Endodermal cell (in vitro differentiated cells): ENCODE data around the gene RBM24. TPM values are rescaled to one million over a fixed set of nuclear protein-coding genes. Genes with fewer than 3 reads are reported as not detected.

Experiments used
- DNase-seq: peaks from one replicate; pipeline ENCODE4 v3.0.0-alpha.2; 2017
- H3K27ac ChIP-seq: 2 replicates; pipeline ENCODE4 v1.5.1; 2013; ENCODE audit warnings: mild to moderate bottlenecking, low read depth, low read length, moderate library complexity
- H3K27me3 ChIP-seq: 2 replicates; pipeline ENCODE4 v1.6.1; 2013; ENCODE audit warnings: mild to moderate bottlenecking, low read length, moderate library complexity; ENCODE audit not compliant: insufficient read depth, control insufficient read depth, poor library complexity, severe bottlenecking
- H3K36me3 ChIP-seq: 2 replicates; pipeline ENCODE4 v1.7.0; 2013; ENCODE audit warnings: mild to moderate bottlenecking, low read length, moderate library complexity; ENCODE audit not compliant: control insufficient read depth, insufficient read depth
- H3K4me1 ChIP-seq: one replicate; pipeline ENCODE4 v1.7.0; 2013; ENCODE audit warnings: low read length; ENCODE audit not compliant: control insufficient read depth, insufficient read depth
- H3K4me3 ChIP-seq: 2 replicates; pipeline ENCODE4 v1.5.1; 2013; ENCODE audit warnings: mild to moderate bottlenecking, low read length, moderate library complexity
- H3K9ac ChIP-seq: 2 replicates; pipeline ENCODE4 v1.6.1; 2013; ENCODE audit warnings: mild to moderate bottlenecking, low read length, moderate library complexity; ENCODE audit not compliant: poor library complexity, severe bottlenecking; ENCODE audit errors: extremely low read depth
- H3K9me3 ChIP-seq: 2 replicates; pipeline ENCODE4 v1.6.1; 2013; ENCODE audit warnings: mild to moderate bottlenecking, low read length, moderate library complexity; ENCODE audit not compliant: control insufficient read depth
- H3K27ac Mint-ChIP-seq: 2 replicates; pipeline ENCODE4 v1.8.0; 2020; ENCODE audit warnings: mixed read lengths
- H3K27me3 Mint-ChIP-seq: 2 replicates; pipeline ENCODE4 v1.8.0; 2021; ENCODE audit warnings: mild to moderate bottlenecking, mixed read lengths; ENCODE audit not compliant: insufficient read depth
- H3K36me3 Mint-ChIP-seq: 2 replicates; pipeline ENCODE4 v1.8.0; 2020; ENCODE audit warnings: low read depth, mixed read lengths
- H3K4me1 Mint-ChIP-seq: 2 replicates; pipeline ENCODE4 v1.8.0; 2020; ENCODE audit warnings: mixed read lengths
- H3K4me3 Mint-ChIP-seq: 2 replicates; pipeline ENCODE4 v1.8.0; 2020; ENCODE audit warnings: mild to moderate bottlenecking, moderate library complexity, mixed read lengths
- H3K9me3 Mint-ChIP-seq: 2 replicates; pipeline ENCODE4 v1.8.0; 2020; ENCODE audit warnings: mild to moderate bottlenecking, mixed read lengths
- WGBS, 2 experiments: methylation state at CpG; one replicate each; pipeline versions ENCODE4 v1.1.5 to v1.1.7; 2013; ENCODE audit warnings: missing lambda C conversion rate in 2 of 2, mixed read lengths in 1 of 2; ENCODE audit not compliant: insufficient coverage in 1 of 2, insufficient read length in 1 of 2; 5-methylcytosine and 5-hydroxymethylcytosine counted together
- total RNA-seq, 2 donors: library from RNA; stranded (reverse); fragmentation: NEBNext Ultra II Directional in 1 of 2; extraction: Animal tissue kit (Norgen Biotek cat#: 25700) in 1 of 2; gene quantifications; 2 replicates in 1 of 2; 3 replicates in 1 of 2; pipeline ENCODE4 v1.2.1, GENCODE V29; 2021
- TF ChIP-seq, protein P1 (sequence below): fragments of 200-600 bp; sonication (generic); conservative IDR thresholded peaks from 2 replicates; pipeline ENCODE4 v1.5.0; 2021; ENCODE audit warnings: antibody characterized with exemption, mild to moderate bottlenecking

Gene RBM24
- total RNA-seq, 2 donors from 2014 or later: 15.2 to 18.9 TPM

DNA sequence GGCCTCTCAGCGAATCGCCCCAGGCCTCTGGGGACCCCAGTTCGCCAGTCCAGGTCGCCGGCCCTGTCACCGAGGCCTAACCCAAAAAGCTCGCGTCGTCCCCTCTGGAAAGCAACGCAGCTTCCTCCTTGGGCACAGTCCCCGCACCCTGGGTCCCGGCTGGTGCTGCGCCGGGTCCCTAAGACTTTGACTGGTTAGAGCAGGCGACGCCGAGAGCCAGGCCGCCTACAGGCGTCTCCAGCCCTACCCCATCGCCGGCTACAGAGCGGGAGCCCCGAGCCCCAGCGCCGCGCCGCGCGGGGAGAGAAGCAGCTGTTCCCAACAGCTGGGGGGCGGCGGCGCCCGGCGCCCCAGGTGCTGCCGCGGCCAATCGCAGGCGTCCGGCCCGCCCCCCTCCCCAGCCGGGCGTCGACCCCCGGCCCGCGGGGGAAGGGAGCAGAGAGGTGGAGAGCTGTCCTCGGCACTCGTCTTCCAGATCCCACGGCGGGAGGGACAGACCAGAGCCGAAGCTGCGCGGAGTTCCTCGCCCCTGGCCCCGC is 540 bp upstream of the RBM24 start:
- DNase-seq: peak; percentile 90
- peaks cover 16% of the 10 kb centered on the region for H3K36me3 Mint-ChIP-seq
- peak overlapping the region; percentile 82 for H3K4me3 ChIP-seq
- peaks cover 21% of the 10 kb centered on the region for H3K36me3 ChIP-seq
- H3K9me3 Mint-ChIP-seq: no peaks in the 10 kb centered on the region
- H3K27me3 Mint-ChIP-seq: peaks cover 68% of the 10 kb centered on the region
- H3K27ac ChIP-seq: no peak overlapping the region
- H3K4me1 ChIP-seq: no peaks in the 10 kb centered on the region
- H3K27ac Mint-ChIP-seq: no peak overlapping the region
- no peaks in the 10 kb centered on the region for H3K9me3 ChIP-seq
- H3K4me1 Mint-ChIP-seq: peaks cover 6% of the 10 kb centered on the region
- peak overlapping the region; percentile 93 for H3K9ac ChIP-seq
- 0 to 1% methylated on average over 14 to 55 of the region's 55 CpGs for WGBS, 2 experiments
- TF ChIP-seq, protein P1, sequence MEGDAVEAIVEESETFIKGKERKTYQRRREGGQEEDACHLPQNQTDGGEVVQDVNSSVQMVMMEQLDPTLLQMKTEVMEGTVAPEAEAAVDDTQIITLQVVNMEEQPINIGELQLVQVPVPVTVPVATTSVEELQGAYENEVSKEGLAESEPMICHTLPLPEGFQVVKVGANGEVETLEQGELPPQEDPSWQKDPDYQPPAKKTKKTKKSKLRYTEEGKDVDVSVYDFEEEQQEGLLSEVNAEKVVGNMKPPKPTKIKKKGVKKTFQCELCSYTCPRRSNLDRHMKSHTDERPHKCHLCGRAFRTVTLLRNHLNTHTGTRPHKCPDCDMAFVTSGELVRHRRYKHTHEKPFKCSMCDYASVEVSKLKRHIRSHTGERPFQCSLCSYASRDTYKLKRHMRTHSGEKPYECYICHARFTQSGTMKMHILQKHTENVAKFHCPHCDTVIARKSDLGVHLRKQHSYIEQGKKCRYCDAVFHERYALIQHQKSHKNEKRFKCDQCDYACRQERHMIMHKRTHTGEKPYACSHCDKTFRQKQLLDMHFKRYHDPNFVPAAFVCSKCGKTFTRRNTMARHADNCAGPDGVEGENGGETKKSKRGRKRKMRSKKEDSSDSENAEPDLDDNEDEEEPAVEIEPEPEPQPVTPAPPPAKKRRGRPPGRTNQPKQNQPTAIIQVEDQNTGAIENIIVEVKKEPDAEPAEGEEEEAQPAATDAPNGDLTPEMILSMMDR: peak; percentile 55
- H3K4me3 Mint-ChIP-seq: peak overlapping the region; percentile 92
- H3K27me3 ChIP-seq: peaks cover 23% of the 10 kb centered on the region

DNA sequence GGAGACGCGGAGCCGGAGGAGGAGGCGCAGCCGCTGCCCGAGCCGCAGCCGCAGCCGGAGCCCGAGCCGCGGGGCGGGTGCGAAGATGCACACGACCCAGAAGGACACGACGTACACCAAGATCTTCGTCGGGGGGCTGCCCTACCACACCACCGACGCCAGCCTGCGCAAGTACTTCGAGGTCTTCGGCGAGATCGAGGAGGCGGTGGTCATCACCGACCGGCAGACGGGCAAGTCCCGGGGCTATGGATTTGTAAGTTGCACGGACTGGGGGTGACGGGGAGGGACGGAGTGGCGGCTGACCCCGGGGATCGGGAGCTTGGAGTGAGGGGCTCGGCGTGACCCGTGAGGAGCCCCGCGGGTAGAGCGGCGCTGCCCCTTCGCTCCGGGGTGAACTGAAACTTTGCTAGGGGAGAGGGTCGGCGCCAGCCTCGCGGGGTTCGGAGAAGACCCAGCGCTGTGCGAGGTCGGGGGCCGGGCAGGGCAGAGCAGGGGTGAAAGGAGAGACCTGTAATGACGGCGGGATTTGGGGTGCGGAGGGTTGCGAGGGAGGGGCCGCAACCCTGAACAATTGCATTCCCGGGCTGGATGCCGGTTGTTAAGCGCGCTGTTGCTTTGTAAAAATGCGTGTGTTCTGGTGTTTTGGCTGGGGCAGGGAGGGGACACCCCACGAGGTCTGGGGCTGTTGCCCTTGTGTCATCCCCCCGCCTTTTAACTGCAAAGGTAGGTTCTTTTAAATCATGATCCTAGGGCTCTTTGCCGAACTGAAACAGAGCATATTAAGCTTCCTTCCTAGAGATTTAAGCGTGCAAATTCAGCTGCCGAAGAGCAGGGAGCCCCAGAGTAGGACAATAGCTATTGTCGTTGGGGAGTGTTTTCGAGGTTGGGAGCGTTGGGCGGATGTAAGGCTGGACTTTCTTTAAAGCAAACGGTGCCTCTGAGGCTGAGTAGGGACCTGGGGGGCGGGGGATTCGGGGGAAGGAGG is 628 bp downstream of the RBM24 start:
- Histone ChIP-seq H3K4me3 (peak overlapping the region; percentile 94), H3K27me3 (peaks cover 23% of the 10 kb centered on the region), H3K9ac (peak overlapping the region; percentile 93), H3K27ac (no peak overlapping the region), H3K9me3 (no peaks in the 10 kb centered on the region), H3K36me3 (peaks cover 32% of the 10 kb centered on the region), H3K4me1 (no peaks in the 10 kb centered on the region)
- H3K36me3 Mint-ChIP-seq: peaks cover 25% of the 10 kb centered on the region
- TF ChIP-seq, protein P1: no peak
- H3K4me1 Mint-ChIP-seq: peaks cover 6% of the 10 kb centered on the region
- peak overlapping the region; percentile 92 for H3K4me3 Mint-ChIP-seq
- H3K27ac Mint-ChIP-seq: peak overlapping the region; percentile 91
- H3K27me3 Mint-ChIP-seq: peaks cover 66% of the 10 kb centered on the region
- no peaks in the 10 kb centered on the region for H3K9me3 Mint-ChIP-seq
- peak; percentile 74 for DNase-seq
- 1% methylated on average over 23 to 77 of the region's 77 CpGs for WGBS, 2 experiments

DNA sequence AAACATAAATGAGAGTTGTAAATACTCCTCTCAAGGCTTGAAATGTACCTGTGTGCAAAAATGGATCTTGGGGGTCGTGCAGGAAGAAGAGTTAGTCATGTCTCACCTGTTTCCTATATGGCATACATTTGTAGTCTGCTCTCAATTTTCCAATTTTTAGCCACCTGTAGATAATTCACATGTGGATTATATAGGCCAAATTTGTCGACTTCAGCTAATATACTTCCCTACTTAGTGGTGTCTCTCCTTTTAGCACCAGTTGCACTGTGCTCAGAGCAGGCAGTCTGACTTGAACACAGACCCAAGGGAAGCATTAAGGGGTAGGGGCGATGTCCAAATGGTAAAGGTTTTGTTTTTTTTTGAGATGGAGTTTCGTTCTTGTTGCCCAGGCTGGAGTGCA is 1.9 kb downstream of the RBM24 start:
- Histone ChIP-seq H3K27ac (no peak overlapping the region), H3K27me3 (peaks cover 23% of the 10 kb centered on the region), H3K9ac (peak overlapping the region; percentile 93), H3K9me3 (no peaks in the 10 kb centered on the region), H3K36me3 (peaks cover 44% of the 10 kb centered on the region), H3K4me3 (peak overlapping the region; percentile 94), H3K4me1 (no peaks in the 10 kb centered on the region)
- Mint-ChIP-seq H3K27ac (no peak overlapping the region), H3K9me3 (no peaks in the 10 kb centered on the region), H3K4me3 (peak overlapping the region; percentile 92), H3K36me3 (peaks cover 37% of the 10 kb centered on the region), H3K4me1 (peaks cover 6% of the 10 kb centered on the region), H3K27me3 (peaks cover 55% of the 10 kb centered on the region)
- DNase-seq: no peak
- TF ChIP-seq, protein P1: no peak
- WGBS, 2 experiments: 94 to 95% methylated on average over 2 to 4 of the region's 4 CpGs
